ENCODE data around the gene CLDN3.
A peak's percentile ranks its signal among the peaks of the same experiment; 100 is the strongest.

The CLDN3 gene

DNA sequence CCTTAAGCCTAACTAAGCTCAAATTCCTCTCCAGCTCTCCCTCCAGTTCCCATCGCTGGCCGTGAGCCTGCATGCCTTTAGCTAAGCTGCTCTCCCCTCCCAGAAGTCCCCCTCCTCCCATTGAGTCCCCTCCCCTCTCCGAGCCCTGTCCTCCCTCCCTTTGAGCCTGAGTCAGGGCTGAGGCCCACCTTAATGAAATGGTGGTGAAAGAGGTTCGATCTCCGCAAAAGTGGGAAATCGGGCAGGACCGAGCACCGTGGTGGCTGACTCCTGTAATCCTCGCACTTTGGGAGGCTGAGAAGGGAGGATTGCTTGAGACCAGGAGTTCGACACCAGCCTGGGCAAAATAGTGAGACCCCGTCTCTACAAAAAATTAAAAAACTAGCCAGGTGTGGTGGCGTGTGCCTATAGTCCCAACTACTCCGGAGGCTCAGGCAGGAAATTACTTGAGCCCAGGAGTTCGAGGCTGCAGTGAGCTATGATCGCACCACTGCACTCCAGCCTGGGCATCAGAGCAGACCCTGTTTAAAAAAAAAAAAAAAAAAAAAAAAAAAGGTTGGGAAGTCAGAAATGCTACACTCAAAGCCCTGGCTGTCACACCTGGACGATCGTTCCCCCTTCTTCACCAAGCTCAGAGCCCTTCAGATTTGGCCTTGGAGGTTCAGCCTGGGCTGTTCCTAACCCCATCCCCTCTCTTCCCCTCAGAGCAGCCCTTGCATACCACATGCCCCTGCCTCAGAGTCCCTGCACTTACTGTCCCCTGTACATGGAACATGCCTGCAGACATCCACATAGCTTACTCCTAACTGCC is 995 bp upstream of the CLDN3 start:
- DNase-seq, result no peak

DNA sequence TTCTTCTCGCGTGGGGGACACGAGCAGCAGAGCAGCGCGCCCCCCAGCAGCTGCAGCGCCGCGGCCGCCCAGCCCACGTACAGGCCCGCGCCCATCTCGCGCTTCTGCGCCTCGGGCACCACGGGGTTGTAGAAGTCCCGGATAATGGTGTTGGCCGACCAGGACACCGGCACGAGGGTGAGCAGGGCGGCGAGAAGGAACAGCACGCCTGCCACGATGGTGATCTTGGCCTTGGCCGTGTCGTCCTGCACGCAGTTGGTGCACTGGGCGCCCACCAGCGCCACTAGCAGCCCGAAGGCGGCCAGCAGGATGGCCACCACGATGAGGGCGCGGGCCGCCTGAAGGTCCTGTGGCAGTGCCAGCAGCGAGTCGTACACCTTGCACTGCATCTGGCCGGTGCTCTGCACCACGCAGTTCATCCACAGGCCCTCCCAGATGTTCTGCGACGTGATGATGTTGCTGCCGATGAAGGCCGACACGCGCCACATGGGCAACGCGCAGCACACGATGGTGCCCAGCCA is 529 bp downstream of the CLDN3 start:
- DNase-seq, result peak; percentile 55

DNA sequence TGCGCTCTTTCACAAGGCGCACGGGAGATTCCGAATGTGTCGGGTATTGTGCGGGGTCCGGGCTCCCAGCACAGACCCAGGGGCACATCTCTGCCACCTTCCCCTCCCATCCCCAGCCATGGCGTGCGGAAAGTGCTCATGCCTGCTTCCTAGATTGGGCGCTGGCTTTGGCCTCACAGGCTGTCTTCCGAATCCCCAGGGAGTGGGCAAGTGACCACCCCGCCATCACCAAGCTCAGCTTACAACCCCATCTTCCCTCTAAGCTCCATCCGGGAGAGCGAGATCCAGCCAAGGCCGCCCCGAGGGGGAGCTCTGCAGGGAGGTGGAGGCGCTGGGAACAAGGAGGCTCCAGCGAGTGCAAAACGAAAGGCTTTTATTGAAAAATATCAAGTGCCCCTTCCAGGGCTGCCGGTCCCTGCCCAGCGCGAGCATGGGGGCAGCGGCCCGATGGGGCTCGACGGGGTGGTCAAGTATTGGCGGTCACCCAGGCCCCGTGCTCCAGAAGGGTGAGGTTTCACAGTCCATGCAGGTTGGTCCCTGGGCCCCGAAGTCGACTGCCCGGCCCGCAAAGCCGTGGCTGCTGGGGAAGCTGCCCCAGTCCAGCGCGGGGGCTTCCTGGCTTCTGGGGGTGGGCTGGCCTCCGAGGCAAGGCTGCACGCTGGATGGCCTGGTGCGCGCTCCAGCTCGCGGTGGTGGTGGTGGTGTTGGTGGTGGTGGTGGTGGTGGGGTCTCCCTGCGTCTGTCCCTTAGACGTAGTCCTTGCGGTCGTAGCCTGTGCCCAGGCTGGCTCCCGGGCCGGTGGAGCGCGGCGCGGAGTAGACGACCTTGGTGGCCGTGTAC is 1.2 kb downstream of the CLDN3 start:
- peak; percentile 26 for DNase-seq

DNA sequence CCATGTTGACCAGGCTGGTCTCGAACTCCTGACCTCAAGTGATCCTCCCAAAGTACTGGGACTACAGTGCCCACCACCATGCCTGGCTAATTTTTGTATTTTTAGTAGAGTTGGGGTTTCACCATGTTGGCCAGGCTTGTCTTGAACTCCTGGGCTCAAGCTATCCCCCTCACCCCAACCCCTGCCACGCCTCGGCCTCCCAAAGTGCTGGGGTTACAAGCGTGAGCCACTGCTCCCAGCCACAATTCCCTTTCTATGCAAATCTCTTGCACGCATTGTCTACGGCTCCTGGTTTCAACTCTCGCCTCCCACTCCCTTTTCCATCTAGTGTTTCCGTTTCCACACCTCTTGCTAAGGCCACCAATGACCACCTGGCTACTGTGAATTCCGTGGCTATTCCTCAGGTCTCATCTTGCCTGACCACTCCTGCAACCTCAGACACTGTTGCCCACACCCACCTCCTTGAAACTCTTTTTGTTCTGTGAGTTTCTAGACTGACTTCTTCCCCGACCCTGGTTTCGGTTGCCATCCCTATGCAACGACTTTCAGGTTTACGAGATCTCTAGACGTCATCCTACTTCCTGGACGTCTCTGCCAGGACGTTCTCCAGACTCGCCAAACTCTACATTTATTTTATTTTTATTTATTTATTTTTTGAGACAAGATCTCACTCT is 3.4 kb downstream of the CLDN3 start:
- DNase-seq, result no peak

DNA sequence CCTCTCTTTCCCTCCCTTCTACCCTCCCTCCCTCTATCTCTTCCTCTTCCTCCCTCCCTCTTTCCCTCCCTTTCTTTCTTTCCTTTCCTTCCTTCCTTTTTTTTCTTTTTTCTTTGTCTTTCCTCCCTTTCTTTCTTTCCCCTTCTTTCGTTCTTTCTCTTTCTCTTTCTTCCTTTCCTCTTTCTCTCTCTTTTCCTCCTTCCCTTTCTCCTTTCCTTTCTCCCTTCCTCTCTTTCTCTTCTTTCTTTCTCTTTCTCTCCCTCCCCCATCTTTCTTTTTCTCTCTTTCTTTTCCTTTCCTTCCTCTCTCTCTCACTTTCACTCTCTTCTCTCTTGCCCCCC is 7.4 kb downstream of the CLDN3 start:
- DNase-seq, result no peak

DNA sequence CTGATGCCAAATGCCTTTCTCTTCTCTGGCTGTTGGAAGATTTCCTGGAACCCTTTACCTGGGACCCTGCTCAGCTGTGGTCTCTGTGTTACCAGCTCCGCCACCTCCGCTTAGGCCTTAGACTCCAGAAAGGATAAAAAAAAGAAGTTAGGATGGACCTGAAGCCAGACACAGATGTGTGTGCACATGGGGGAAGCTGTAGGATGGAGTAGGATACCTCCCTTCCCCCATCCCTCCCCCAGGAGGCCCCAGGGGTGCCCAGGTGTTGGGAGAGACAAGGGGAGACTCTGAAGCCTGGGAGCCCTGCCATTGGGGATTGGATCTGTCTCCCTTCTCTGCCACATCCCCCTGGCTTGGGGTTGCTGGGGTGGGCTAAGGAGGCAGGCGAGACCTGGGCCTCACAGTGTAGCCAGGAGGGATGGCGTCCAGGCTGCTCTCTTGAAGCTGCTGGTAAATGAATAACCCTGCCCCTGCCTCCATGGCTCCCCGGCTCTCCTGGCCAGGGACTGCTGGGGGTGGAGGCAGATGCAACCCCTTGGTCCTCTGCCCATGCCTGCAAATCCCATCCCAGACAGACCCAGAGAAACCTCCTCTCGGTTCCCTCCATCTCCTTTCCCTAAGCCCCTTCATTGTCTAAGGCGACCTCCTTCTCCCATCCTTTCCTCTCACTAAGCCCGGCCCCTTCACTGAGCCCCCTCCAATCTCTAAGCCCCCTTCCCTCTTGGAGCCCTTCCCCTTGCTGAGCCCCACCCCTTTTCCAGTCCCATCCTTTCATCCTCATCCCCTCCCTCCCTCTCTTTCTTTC is 8.0 kb downstream of the CLDN3 start:
- no peak for DNase-seq

DNA sequence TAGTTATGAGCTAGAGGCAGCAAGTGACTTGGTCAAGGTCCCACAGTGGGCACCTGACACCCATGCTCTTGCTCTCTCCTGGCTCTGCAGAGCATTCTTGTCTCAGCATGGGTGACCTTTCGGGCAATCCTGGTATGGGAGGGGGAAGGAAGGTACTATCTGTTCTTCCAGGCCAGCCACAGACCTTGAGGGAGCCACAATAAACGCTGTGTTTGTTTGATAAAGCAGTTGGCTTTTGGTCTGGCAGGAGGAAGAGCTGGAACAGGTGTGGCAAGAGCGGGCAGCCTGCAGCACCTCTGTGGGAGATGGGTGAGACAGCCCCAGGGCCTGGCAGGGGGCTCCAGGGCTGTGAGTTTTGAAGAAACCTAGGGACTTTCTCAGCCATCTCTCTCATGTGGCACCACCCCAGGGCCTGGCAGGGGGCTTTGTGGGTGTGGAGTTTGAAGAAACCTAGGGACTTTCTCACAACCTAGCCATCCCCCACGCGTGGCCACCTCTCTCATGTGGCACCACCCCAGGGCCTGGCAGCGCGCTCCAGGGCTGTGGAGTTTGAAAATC is 11.4 kb downstream of the CLDN3 start:
- no peak for DNase-seq

DNA sequence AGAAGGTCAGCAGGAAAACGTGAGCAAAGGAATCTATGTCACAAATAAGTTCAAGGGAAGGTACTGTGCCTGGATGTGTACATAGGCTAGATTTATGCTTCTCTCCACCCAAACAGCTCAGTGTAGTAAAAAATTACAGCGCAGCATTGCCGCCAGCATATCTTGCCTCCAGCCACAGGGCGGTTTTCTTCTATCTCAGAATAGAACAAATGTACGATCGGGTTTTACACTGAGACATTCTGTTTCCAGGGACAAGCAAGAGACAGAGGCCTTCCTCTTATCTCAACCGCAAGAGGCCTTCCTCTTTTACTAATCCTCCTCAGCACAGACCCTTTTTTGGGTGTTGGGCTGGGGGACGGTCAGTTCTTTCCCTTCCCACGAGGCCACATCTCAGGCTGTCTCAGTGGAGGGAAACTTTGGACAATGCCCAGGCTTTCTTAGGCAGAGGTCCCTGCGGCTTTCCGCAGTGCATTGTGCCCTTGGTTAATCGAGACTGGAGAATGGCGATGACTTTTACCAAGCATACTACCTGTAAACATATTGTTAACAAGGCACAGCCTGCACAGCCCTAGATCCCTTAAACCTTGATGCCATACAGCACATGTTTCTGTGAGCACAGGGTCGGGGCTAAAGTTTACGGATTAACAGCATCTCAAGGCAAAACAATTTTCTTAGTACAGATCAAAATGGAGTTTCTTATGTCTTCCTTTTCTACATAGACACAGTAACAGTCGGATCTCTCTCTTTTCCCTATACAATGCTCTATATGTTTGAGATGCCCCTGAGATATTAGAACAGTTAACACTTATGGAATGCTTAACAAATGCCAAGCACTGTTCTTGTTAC is 19.9 kb downstream of the CLDN3 start:
- no peak for DNase-seq

DNA sequence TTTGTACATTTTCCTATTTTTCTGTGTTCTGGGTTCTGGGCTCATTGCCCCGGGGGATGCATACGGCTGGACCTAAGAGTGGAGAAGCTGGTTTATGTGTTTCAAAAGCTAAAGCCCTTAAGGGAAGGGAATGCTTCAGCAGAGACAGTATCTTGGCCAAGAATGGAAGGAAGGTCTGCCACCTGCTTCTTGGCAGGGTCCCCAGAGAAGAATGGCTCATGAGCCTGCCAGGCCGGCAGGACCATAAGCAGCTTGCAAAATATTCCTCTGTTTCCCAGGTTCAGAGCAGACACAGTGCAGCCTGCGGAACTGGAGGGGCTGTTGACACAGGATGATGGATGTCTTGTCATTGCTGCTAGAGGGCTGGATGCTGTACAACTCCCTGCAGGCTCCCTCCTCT is 23.7 kb downstream of the CLDN3 start:
- DNase-seq, result no peak

DNA sequence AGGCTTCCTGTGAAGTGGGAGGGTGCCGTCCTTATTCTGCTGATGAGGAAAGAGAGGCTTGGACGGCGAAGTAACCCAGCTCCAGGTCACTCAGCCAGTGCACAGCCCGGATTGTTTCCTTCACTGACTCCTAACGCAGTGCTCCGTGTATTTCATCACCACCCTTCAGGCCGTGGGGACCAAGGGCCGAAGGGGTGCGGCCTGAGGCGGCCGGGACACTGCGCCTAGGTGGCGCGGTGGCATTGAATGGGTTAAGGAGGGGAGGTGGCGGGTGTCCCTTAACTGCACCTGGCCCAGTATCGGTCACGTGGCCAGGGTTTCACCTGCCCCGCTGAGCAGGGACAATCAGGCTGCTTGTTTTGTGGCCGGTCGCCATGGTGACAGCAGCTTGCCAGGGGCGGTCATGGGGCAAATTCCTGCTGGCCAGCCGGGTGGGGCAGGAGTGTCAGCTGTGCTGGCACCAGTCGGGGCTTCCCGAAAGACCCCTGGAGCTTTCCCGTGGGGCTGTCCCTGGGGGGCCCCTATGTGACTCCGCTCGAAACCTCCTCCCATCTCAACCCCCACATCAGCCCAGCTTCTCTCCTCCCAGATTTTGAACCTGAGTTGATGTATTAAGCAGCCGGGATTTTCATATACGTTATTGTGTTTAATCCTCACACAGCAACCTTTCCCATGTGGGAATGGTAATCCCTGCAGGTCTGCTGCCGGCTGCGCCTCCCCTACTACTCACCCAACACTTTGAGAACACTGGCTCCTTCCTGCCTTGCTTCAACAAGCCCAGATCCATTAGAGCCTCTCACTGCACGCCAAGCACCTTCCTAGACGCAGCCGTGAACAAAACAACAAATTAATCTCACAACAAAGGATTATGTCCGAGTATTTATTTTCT is 27.1 kb downstream of the CLDN3 start:
- peak; percentile 98 for DNase-seq

DNA sequence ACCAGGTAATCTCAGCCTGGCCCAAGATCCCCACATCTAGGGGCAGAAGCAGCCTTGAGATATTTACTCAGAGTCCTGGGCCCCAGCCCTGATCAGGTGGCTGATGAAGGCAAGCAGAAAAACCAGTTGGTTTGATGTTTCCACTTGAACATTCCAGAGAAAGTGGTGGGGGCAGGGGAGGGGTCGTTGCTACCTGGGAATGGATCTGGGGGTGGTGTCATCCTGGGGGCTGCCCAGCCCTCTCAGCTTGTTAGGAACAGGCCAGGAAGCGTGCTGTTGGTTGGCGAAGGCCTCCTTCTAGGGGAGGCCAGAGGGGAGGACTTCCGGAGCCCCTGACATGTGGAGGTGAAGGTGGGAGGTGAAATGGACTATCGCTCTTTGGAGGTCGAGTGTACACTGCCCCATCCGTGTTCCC is 27.7 kb downstream of the CLDN3 start:
- peak; percentile 64 for DNase-seq

DNA sequence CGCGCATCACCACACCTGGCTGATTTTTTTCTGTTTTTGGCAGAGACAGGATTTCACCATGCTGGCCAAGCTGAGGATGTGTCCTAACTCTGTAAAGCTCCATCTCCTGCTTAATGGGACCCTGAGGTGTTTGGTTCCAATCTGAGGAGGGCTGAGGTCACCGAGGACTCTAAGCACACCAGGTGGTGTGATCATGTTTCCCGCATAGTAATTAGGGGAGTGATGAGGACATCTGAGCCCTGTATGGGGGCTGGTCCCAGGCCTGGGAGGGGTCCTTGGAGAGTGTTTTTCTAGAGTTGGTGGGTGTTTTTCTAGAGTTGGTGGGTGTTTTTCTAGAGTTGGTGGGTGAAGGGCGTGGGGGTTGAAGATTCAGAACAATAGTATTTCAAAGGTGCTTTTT is 28.5 kb downstream of the CLDN3 start:
- peak; percentile 61 for DNase-seq

DNA sequence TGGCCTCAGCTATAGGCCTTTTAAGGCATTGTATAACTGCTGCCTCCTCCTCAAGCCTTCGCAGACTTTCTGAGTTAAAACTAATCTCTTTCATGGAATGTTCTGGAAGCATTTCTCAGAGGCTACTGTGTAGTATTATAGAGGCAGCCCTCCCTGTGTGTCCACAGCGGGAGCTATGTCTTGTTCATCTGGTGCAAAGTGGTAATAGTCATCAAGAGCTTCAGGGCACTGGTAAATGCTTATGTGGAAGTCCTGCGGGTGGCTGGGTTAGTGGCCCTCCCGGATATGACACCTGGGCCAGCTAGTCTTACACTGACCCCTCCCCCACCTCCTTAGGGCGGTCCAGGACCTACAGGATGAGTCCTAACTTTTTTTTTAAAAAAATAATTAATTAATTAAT is 29.3 kb downstream of the CLDN3 start:
- no peak for DNase-seq

DNA sequence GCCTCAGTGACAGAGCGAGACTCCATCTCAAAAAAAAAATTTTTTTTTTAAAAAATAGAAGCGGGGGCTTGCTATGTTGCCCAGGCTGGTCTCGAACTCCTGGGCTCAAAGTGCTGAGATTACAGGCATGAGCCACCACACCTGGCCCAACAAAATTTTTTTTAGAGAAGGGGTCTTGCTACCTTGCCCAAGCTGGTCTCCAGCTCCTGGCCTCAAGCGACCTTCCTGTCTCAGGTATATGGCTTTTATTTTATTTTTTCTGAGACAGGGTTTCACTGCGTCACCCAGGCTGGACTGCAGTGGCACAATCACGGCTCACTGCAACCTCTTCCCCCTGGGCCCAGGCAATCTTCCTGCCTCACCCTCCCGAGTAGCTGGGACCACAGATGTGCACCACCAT is 29.9 kb downstream of the CLDN3 start:
- no peak for DNase-seq

DNA sequence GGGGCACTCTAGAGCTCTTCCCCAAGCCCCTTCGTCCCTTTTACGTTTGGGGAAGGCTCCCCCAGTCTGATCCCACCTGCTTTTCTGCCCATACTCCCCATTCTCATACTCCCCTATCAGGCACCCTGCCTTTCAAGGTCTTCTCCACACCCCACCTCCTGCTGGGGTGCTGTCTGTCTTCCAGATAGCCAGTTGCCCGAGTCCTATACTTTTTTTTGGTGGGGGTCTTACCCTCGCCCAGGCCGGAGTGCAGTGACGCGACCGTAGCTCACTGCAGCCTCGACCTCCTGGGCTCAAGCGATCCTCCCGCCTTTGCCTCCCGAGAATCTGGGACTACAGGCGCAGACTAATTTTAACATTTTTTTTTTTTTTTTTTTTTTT is 30.7 kb downstream of the CLDN3 start:
- no peak for DNase-seq

DNA sequence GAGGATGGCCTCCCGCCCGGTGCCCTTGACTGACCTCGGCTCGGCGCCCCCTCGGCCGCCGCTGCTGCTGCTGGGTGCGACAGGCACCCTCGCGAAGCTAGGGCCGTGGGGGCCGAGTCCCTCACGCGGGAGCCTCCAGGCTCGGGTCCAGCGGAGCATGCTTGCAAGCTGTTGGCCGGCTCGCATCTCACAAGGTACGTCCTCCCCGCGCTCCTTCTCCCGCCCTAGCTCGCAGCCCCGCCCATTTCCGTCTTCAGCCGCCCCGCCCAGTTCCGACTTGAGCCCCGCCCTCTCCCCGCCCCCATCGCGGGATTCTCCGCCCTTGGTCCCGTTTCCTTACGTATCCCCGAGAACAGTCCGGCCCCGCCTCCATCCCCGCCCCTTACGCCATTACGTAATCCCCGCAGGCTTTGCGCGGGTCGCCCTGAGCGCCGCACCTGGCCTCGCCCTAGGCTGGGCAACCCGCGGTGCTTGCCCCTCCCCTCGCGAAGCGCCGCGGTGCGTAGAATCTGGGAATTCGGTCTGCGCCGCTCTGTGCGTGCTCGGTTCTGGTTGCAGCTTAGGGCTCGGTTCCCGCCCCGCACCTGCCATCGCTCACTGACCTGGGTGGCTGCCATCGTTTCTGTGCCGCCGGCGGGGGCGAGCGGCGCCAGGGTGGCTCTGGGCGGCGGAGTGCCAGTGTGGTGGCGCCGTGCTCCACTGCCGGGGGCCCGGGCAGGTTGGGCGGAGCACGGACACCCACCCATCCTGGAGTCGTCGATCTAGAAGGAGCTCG is 31.3 kb downstream of the CLDN3 start, which contains the start of gene ABHD11:
TSS of gene ABHD11 (minus strand) at position 191 of the 775 bp plus-strand sequence. CDS start at position 159, 32 bp downstream.
- peak; percentile 94 for DNase-seq

DNA sequence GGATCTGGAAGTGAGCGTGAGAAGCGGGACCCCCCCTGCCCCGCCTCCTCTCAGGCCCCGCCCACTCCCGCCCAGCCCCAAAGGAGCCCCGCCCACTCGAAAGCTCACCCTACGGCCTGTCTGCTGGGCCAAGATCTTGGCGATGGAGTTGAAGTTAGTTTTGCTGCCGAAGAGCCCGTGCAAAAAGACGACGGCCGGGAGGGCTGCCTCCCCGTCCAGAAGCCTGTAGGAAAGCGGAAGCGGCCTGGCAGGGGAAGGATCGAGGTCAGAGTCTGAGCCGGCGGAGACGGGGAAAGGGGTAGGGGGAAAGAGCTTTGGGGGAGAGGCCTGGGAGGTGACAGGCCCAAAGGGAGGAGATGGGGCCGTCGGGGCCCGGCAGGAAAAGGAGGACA is 31.9 kb downstream of the CLDN3 start:
- peak; percentile 40 for DNase-seq

DNA sequence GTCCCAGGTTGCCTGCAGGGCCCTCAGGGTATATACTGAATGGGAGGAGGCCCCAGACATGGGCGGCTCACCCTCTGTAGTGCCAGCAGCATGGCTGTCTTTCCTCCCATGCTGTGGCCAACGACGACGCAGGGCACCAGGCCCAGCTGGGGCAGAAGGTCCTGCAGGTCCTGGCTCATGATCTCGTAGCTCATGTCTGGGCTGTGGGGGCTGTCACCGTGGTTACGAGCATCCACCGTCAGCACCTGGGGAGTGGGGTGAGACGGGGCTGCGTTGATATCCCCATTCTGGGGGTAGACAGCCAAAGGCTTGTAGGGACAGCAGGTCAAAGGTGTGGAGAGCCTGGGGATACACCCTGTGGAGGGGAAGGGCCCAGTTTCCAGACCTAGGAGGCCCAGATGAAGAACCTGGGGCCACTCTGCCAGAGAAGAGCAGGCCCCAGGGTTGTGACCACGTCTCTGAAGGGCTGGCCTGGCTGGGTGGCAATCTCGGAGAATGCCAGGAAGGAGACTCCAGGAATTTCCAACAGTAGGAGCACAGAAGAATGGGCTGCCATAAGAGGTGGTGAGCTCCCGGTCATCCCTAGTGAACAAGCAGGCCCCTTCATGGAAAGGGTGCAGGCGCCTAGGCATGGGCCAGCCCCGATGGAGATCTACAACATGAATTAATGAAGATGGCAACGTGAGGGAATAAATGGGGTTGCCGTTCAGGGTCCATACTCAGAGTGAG is 32.4 kb downstream of the CLDN3 start:
- DNase-seq, result no peak

DNA sequence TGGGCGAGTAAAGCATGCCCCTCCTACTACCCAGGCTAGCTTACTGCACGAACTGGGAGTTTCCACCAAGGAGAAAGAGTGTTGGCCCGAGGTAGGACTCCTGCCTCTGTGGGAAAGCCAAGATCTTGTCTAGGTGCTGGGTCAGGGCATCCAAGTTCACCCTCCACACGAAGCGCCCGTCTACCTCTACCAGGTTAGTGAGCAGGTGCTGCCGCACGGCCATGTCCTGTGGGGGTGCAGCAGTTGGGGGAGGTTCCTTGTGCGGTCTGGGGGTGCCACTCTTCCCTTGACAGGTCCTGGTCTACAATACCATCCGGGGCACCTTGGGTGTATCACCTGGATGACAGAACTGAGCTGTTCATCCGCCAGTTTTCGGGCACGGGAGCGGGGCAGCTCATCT is 33.2 kb downstream of the CLDN3 start:
- no peak for DNase-seq

All from NCI-H1105 treated with DMSO at 0.1 percent for 48 hours (cell line).